ENCODE results near the gene HES2. TPM values are rescaled to one million over a fixed set of nuclear protein-coding genes. Genes with fewer than 3 reads are reported as not detected.

Gene HES2
- total and polyA plus RNA-seq, 2 of the 4 experiments (the other 2 are of a cell fraction) = not detected

DNA sequence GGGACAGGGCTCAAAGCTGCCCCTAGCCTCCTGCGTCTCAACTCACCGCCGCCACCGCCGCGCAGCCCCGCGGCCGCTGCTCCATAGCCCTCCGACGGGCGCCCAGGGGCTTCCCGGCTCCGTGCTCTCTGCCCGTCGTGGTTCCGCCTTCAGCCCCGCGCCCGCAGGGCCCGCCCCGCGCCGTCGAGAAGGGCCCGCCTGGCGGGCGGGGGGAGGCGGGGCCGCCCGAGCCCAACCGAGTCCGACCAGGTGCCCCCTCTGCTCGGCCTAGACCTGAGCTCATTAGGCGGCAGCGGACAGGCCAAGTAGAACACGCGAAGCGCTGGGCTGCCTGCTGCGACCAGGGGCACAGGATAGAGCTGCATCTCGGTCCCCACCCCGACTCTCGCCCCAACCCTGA lies 46.3 kb upstream of the HES2 start, which contains the start of gene TNFRSF25:
Gene TNFRSF25 (minus strand): TSS at position 151 of the 400 bp plus-strand sequence. CDS start 66 bp downstream, at position 85.
- Histone ChIP-seq H3K4me2 (ENCODE audit: low read depth, low read length) (no peak within 1 kb of the TSS), H3K56ac (ENCODE audit: extremely low read depth, insufficient read depth, low read length) (no peak within 1 kb of the TSS), H2BK5ac (ENCODE audit: low read depth, low read length, poor library complexity, severe bottlenecking) (no peak within 1 kb of the TSS), H4K5ac (ENCODE audit: low read depth, low read length) (no peak within 1 kb of the TSS), H3K23ac (ENCODE audit: low read depth, low read length) (no peak within 1 kb of the TSS), H4K91ac (ENCODE audit: insufficient read depth, low read depth, low read length) (no peak within 1 kb of the TSS), H3K36me3 (ENCODE audit: control insufficient read depth, insufficient read depth, low read length) (peaks cover 40% of the 10 kb centered on the region), H2AK5ac (ENCODE audit: low read depth, low read length) (no peak within 1 kb of the TSS), H3K79me1 (ENCODE audit: low read depth in 1 of 2, low read length in 2 of 2) (no peaks in the 10 kb centered on the region), H4K20me1 (ENCODE audit: insufficient read depth, low read length) (no peaks in the 10 kb centered on the region), H2AK9ac (replicated peaks; ENCODE audit: low read depth, low read length, poor library complexity) (no peak within 1 kb of the TSS), H3K14ac (replicated peaks; ENCODE audit: low read depth, low read length) (no peak within 1 kb of the TSS), H3K9me1 (ENCODE audit: insufficient read depth, low read length) (no peaks in the 10 kb centered on the region), H3K4me3 (ENCODE audit: insufficient read depth, low read depth, low read length) (no peak within 1 kb of the TSS), H4K8ac (ENCODE audit: low read depth in 2 of 2, low read length in 2 of 2) (no peak within 1 kb of the TSS), H3K18ac (ENCODE audit: low read depth, low read length) (no peak within 1 kb of the TSS), H3K4me1 (ENCODE audit: control insufficient read depth, insufficient read depth, low read length) (no peaks in the 10 kb centered on the region), H3K27me3 (ENCODE audit: control insufficient read depth, insufficient read depth, low read length) (peaks cover under 1% of the 10 kb centered on the region; the same call in 1 of the 2 replicates), H3K27ac (ENCODE audit: insufficient read depth, low read length) (no peak within 1 kb of the TSS), H2BK120ac (ENCODE audit: low read depth, low read length) (no peak within 1 kb of the TSS), H2AFZ (replicated peaks; ENCODE audit: low read length, poor library complexity) (no peak within 1 kb of the TSS), H2BK20ac (ENCODE audit: low read depth, low read length) (no peak within 1 kb of the TSS), H2BK15ac (ENCODE audit: low read depth, low read length) (no peak within 1 kb of the TSS), H3K4ac (ENCODE audit: low read depth, low read length) (no peak within 1 kb of the TSS), H3K9me3 (ENCODE audit: control insufficient read depth, insufficient read depth, low read length) (no peaks in the 10 kb centered on the region), H3K9ac (ENCODE audit: low read depth, low read length) (no peak within 1 kb of the TSS)
- ChIA-PET CTCF (no interaction called here), POLR2A (ENCODE audit: unreplicated experiment) (no interaction called here)
- no peak for ATAC-seq (ENCODE audit: low read depth)
- DNase-seq = no peak
- in situ Hi-C loops (cut with MboI; ENCODE audit: low sequenced_read_pairs) = no loop called here
- 57% methylated on average over 41 of the region's 43 CpGs; no CpG with 5 or more reads in 1 of the 2 experiments for WGBS, 2 experiments (ENCODE audit: extremely low coverage in 2 of 2, insufficient read length in 1 of 2)
- no TSS peak for BruUV-seq (replicated peaks)
- intact Hi-C loops (cut with micrococcal nuclease) = no loop called here
- dilution Hi-C loops (cut with HindIII; ENCODE audit: low sequenced_read_pairs, unreplicated experiment) = no loop called here
- no peak for TF ChIP-seq RFX5 (IDR thresholded peaks at IDR 0.05; ENCODE audit: low read depth, low read length)
- no peak for TF ChIP-seq FOS (IDR thresholded peaks at IDR 0.05; ENCODE audit: low read depth, low read length)
- TF ChIP-seq CEBPB (IDR thresholded peaks at IDR 0.05; ENCODE audit: low read depth, low read length) = no peak
- TF ChIP-seq, protein P1, sequence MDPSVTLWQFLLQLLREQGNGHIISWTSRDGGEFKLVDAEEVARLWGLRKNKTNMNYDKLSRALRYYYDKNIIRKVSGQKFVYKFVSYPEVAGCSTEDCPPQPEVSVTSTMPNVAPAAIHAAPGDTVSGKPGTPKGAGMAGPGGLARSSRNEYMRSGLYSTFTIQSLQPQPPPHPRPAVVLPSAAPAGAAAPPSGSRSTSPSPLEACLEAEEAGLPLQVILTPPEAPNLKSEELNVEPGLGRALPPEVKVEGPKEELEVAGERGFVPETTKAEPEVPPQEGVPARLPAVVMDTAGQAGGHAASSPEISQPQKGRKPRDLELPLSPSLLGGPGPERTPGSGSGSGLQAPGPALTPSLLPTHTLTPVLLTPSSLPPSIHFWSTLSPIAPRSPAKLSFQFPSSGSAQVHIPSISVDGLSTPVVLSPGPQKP (IDR thresholded peaks at IDR 0.05; ENCODE audit: borderline replicate concordance, low read depth, low read length) = no peak
- TF ChIP-seq RCOR1 (IDR thresholded peaks at IDR 0.05; ENCODE audit: insufficient replicate concordance, low read length) = no peak
- TF ChIP-seq POLR2A (IDR thresholded peaks at IDR 0.05; ENCODE audit: low read depth, low read length) = no peak
